NCI-H524 (cell line): ENCODE measurements around the gene SMOC2.
"Not testable (repeated sequence)": the region's sequence is repeated elsewhere in the genome, so short reads cannot be mapped to it uniquely, and the experiment has no call there.

Source experiments
- DNase-seq, 2 experiments: peaks; one replicate each; lab custom pipeline; 2025; lab: John Stamatoyannopoulos, UW

The SMOC2 gene

DNA sequence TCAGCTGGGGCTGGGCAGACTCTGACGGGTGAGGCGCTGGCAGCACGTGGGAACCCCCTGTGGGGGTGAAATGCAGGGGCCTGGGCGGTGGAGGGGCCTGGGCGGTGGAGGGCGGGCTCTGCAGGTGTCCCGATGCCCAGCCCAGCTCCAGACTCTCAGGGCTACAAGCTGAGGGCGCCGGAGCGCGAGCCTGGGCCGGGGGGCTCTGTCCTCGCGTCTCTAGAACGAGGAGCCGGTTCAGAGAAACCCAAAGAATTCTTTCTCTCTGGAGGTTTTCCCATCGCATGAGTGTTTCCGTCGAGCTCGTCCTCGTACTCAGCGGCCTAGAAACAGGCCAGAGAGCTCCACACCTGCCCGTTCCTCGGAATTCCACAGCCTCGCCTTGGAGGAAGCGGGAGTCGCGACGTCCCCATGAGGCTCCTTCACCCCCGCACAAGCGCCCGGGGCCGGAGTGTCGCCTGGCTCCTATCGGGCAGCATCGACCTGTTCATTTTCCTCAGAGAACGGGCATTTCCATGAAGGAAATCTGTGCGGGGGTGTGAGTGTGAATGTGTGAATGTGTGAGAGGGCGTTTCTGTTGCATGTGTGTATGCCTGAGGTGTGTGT, 76.9 kb downstream of the SMOC2 start:
- no peak for DNase-seq

DNA sequence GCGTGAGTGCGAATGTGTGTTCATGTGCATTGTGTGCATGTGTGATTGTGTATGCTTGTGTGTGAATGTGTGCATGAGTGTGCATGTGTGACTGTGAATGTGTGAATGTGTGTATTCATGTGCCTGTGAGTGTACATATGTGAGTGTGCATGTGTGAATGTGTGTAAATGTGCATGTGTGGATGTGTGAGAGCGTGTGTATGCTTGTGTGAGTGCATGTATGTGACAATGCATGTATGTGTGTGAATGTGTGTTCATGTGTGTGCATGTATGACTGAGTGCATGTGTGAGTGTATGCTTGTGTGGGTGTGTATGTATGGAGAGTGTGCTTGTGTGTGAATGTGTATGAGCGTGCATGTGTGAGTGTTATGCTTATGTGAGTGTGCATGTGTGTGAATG, 77.4 kb downstream of the SMOC2 start:
- no peak for DNase-seq

- DNase-seq: no peak
Observed at GRCh38 chr6:168518867-168519266, 77.9 kb downstream of the SMOC2 start.

- DNase-seq: no peak
Observed at GRCh38 chr6:168520233-168520632, 79.2 kb downstream of the SMOC2 start.

- DNase-seq: no peak
Observed at GRCh38 chr6:168524571-168525001, 83.6 kb downstream of the SMOC2 start.

DNA sequence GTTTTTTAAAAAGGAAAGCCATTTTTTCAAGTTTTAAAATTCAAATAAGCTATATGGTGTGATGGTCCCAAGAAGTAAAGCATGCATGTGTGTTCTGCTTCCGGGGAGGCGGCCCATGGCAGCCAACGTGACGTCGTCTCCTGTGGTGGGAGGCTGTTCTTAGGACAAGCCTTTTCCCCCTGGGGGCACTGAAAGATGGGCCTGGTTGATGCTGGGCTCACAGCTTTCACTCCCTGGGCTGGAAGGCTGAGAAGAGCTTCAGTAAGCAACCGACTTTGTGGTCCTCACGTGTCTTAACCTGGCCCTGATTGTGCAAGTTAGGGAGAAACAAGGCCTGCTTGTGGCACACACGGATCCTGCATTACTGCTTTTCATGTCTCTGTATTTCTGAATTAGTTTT, 84.1 kb downstream of the SMOC2 start:
- no peak for DNase-seq

DNA sequence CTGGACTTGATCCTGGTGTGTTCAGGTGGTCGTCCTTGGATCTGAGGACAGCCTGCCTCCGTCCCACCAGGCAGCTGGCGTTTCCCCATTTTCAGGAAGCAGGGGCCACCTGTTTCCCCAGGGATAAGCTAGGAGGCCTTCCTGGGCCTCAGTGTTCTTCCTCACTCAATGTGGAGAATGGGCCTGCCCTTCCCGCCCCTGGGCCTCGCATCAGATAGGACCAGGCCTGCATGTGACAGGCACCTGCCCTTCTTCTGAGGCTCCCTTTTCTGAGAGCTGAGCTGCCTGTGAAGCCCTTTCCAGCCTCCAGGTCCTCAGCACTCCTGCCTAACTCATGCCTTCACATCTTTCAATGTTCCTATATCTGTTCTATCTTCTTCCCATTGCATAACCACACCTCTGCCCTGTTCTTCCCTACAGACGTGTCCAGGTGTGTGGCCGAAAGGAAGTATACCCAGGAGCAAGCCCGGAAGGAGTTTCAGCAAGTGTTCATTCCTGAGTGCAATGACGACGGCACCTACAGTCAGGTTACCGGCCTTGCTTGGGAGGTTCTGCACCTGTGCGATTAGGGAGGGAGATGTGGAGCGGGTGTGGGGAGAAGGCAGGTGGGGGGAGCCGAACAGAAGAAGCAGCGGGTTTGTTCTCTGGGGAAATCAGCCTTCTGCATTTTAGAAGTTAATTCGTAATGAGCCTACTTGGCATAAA, 85.1 kb downstream of the SMOC2 start:
- no peak for DNase-seq

DNA sequence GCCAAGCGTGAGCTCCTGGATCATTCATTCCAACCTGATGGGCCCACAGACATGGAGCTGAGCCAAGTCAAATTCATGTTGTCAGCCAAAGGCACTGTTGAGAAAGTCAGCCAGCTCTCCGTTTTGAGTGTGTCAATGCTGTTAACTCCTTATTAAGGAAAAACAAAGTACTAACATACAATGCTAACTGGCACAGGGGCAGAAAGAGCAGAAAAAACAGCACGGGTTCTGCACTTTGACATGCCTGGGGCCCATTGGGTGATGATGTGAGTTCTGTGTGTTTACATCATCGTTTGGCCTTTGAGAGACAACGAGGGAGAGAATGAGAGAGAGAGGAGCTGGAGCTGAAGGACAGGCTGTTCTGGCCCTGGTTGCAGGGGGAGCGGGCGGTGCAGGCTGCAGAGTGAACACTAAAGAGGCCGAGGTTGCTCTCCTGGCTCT, 85.9 kb downstream of the SMOC2 start:
- DNase-seq: no peak

- DNase-seq: no peak
Observed at GRCh38 chr6:168527451-168528210, 86.6 kb downstream of the SMOC2 start.

DNA sequence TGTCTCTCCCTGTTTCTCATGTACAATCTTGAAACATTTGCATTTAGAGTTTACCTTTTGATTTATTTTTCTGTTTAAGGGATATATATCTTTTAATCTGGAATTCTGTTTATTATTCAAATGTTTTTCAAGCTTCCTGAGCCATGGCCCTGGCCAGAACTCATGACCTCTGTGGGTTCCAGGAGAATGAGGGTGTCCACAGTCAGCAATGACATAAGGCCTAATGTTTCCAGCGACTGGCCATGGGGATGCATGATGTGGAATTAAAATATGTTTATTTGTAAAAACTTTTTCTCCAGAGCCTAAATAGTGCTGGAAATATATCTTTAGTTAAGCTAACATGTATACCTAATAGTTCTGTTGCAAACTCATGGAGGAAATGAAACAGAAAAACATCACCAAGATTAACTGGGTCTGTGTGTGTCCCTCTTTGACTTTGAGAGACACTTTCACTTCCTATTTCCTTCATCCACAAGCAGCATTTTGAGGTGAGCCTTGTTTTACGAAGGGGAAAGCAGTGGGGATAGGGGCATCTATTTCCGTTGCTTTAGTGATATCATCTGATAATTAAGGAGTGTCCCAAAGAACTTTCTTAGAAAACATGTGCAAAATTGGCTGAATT, 87.6 kb downstream of the SMOC2 start:
- DNase-seq: no peak

GRCh38 chr6:168529214-168529613, 88.2 kb downstream of the SMOC2 start:
- no peak for DNase-seq

DNA sequence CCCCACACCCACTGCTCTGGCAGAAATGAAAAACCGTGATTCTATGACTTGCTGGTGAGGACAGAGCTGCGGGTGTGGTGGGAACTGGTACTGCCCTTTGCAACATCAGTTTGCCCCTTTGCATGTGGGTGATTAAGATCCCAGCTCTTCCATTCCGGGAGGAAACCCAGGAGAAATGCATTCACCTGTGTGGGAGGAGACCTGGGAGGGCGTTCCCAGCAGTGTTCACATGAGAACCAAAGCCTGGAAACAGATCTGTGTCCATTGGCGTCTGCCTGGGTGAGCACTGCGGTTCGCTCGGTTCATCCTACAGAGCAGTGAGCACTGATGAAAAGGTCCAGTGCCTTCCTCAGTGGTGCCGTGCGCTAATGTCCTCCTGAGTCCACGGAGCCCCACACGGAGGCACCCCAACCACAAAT, 89.7 kb downstream of the SMOC2 start:
- DNase-seq: no peak

- no peak for DNase-seq
Observed at GRCh38 chr6:168532070-168532469, 91.1 kb downstream of the SMOC2 start.

- DNase-seq: no peak
Observed at GRCh38 chr6:168533414-168533813, 92.4 kb downstream of the SMOC2 start.

DNA sequence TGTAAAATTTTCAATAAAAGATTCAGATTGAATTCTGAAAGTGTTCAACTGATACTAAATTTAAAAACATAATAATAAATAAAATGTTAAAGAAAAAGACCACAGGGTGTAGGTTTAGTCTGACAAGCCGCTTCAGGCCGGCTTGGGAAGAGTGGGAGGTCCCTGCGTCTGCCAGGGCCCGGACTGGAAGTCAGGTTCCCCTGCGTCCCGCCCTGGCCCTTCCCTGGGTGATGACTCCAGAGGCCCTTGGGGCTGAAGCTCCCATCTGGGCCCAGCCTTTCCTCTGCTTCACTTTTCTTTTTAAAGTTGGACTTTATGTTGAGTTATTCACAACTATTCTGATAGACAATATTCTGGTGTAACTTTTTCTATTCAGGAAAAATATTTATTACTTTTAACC, 93.3 kb downstream of the SMOC2 start:
- no peak for DNase-seq

DNA sequence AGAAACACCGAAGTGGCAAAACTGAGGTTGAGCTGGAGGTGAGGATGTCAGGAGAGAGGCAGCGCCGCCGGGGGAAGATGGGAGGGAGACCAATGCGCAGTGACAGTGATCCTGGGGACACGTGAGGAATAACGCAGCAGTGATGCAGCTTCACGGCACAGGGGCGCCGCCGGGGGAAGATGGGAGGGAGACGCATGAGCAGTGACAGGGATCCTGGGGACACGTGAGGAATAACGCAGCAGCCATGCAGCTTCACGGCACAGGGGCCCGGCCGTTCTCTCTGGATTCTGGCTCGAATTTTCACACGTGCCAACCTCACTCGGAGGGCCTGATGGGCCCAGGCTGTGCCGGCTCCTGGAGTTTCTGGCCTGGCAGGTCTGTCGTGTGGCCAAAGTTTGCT, 94.7 kb downstream of the SMOC2 start:
- no peak for DNase-seq

DNA sequence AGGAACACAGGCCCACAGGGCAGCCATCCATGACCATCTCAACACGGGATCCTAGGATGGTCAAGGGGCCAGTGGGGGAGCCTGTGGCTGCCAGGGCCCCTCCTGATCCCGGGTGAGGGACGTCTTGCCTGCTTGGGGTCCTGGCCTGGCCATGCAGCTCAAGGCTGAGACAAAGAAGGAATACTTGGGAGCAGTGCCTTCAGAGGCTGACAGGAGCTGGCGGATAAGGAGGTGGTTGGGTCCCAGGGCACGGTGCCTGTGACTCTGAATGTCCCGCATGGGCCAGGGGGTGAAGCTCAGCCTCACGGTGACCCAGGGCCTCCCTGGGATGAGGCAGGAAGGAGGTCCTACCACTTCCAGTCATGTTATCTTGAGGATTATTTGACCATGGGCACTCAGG, 95.2 kb downstream of the SMOC2 start:
- DNase-seq: no peak

DNA sequence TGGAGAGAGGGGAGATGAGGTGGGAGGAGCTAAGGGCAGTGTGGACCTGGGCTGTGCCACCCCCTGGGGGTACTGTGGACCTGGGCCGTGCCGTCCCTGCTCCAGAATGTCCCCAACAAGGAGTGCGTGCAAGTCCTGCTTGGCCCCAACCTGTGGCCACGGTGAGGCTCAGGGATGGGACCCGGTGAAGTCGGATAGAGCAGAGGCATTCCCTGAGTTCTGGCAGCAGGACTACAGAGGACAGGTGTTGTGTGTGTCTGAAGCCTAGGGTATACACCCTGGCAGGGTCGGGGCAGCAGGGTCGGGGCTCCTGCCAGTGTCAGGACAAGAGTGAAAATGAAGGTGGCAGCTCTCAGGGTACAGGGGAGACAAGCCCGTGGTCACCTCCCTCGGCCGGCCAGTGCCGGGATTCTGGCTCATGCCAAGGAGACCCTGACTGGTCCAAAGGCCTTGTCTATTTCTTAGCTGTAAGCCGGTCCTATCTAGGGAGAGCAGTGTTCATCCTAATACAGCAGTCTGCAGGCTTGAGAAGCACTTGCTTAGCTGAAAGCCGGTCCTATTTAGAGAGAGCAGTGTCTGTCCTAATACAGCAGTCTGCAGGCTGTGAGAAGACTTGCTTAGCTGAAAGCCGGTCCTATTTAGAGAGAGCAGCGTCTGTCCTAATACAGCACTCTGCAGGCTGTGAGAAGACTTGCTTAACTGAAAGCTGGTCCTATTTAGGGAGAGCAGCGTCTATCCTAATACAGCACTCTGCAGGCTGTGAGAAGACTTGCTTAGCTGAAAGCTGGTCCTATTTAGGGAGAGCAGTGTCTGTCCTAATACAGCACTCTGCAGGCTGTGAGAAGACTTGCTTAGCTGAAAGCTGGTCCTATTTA, 95.9 kb downstream of the SMOC2 start:
- DNase-seq: no peak

- DNase-seq: no peak
Observed at GRCh38 chr6:168537540-168537884, 96.5 kb downstream of the SMOC2 start.

DNA sequence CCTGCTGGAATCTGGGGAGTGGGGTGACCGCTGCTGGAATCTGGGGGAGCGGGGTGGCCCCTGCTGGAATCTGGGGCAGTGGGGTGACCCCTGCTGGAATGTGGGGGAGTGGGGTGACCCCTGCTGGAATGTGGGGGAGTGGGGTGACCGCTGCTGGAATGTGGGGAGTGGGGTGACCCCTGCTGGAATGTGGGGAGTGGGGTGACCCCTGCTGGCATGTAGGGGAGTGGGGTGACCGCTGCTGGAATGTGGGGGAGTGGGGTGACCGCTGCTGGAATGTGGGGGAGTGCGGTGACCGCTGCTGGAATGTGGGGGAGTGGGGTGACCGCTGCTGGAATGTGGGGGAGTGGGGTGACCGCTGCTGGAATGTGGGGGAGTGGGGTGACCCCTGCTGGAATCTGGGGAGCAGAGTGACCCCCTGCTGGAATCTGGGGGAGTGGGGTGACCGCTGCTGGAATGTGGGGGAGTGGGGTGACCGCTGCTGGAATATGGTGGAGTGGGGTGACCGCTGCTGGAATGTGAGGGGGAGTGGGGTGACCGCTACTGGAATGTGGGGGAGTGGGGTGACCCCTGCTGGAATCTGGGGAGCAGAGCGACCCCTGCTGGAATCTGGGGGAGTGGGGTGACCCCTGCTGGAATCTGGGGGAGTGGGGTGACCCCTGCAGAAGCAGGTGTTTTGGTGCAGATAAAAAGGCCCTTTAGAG, 97.4 kb downstream of the SMOC2 start:
- not testable (repeated sequence) for DNase-seq
